A673 (cell line): ENCODE results near the gene RALA.

Source experiments
- CTCF ChIP-seq: fragments of 300-800, 200-600 bp; sonication (generic); conservative IDR thresholded peaks from 2 replicates; pipeline ENCODE4 v1.5.1; 2017; ENCODE audit warnings: low read depth, mild to moderate bottlenecking, antibody characterized with exemption, low read length, moderate library complexity, mixed read lengths
- EZH2 ChIP-seq: fragments of 200-600 bp; sonication (generic); IDR thresholded peaks from 2 replicates; pipeline ENCODE4 v1.6.1; 2017; ENCODE audit warnings: borderline replicate concordance, low read depth, mild to moderate bottlenecking, mixed read lengths, antibody characterized with exemption, low read length; ENCODE audit not compliant: poor library complexity, severe bottlenecking

- TF ChIP-seq CTCF (no peak), EZH2 (no peak)
These were observed 11.1 kb downstream of the RALA start for GRCh38 chr7:39634478-39634805.
